Forelimb muscle (tissue), 1 donor: ENCODE data around the gene ACP6. TPM values are rescaled to one million over a fixed set of nuclear protein-coding genes. Genes with fewer than 3 reads are reported as not detected.

Source experiments
- DNase-seq: peaks from one replicate; pipeline ENCODE4 v3.0.0-alpha.2; 2013; ENCODE audit warnings: low read depth
- polyA plus RNA-seq: library from polyadenylated mRNA; unstranded; fragments of 120-200 nt; gene quantifications from one replicate; pipeline ENCODE4 v1.2.1, GENCODE V29; 2013; ENCODE audit not compliant: insufficient read length

The ACP6 gene
- polyA plus RNA-seq, 1 donor = 8.7 TPM

DNA sequence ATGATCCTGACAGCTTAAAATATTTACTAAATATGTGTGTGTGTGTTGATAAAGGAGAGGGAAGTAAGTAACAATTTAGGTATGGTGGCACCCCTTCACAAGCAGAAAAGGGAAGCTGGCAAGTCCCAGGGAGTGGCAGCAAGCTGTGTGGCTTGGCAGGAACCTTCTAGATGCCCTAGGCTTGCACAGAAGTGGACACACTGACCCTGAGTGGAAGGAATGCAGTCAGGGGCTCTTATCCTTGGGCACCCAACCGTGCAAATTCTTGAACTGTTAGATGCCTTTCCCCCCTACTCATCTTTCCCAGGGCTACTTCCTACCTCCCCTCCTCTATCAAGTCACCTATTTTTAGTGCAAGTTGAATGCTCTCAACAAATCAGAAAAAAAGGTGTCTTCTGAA, 18.9 kb downstream of the ACP6 start:
- DNase-seq = no peak

DNA sequence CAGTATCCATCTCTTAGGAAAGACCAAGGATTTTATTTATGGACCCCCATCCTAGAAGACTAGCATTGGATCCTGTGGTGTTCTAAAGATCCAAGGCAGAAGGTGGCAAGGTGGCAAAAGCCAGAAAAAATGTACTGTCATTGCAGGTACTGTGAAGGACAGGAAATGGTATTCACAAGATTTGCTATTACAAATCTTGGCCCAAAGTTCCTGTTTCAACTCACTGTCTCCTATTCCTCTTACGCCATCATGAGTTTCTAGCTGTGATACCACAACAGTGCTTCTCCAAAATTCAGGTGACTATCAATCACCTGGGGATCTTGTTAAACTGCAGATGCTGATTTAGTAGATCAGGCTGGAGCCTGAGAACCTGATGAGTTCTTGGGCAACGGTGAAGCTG, 21.4 kb downstream of the ACP6 start:
- DNase-seq = no peak

DNA sequence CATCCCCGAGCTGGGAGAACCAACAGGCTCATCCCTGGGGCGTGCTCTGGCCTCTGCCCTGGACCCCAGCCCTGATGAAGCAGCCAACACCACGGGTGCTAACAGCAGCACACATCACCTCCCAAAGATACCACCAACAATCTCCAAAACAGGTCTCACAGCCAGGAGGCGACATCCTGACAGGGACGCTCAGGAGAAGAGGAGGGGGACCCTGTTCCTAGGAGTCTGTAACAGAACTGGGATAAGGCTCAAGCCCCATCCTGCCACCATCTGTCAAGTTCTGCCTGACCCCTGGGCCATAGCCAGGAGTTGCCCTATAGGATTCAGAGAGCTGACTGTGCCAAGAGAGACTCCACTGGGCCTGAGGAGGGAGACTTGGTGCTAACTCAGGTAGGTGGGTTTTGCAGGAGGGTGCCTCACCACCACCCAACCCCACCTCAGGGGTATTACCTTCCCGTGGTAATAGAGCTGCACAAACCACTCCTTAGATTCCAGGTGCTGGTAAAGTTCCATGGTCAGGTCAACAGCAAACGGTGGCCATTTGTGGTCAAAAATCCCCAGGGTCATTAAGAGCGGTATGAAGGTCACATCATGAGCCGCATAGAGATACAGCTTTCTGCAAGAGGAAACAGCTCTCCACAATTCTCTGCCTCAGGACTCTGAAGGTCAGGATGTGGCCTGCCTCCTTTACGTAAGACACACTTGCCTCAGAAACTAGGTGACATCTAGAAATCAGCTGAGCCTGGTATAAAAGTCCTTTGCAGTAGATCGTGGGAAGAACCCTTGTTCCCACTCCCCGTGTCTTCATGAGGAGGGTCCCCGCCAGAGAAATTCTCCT, 22.3 kb downstream of the ACP6 start:
- DNase-seq = no peak

DNA sequence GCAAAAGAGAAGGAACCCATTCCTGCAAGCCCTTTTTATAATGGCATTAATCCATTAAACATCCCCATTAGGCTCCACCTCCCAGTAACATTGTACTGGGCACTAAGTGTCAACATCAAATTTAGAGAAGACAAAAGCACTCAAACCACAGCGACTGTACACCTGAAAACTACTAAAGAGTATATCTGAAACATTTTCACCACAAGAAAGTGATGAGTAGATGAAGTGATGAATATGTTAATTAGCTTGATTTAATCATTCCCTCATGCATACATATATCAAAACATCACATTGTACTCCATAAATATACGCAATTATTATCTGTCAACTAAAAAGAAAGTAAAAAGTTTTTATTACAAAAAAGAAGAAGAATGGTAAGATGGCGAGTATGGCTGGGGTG, 26.4 kb downstream of the ACP6 start:
- DNase-seq = no peak

DNA sequence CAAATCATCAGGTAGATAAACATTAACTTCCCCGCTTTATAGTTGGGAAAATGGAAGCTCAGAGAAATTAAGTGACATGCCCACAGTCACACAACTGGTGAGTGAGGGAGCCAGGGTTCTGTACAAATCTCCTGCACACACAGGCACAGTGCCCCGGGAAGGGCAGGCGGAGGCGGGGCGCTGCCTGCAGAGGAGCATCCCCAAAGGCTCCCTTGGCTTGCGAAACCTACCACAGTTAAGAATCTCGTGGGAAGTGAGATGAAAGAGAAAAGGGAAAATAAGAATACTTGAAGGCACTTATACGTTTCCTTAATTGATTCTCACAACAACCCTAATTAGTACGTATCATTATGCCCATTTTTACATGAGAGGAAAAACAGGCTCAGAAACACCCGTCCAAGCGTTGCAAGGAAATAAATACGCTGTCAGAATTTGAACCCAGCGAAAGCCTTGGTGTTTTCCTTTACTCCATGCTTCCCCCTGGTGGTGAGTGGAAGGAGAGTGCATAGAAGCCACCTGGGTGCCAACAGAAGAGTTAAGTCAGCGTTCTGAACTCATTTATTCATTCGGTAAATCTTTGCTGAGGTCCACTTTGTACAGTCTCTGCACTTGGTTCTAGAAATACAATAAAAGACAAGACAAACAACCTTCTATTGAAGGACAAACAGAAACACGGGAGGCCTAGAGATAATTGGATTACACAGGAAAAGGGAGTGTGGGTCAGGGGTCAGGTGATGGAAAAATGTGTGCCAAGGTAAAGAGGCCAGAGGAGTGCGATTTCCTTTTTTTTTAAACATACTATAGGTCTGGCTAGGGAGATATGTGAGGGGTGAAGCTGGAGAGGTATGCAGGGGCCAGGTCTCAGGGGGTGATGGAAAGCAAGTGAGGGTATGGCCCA, 28.4 kb downstream of the ACP6 start:
- no peak for DNase-seq

DNA sequence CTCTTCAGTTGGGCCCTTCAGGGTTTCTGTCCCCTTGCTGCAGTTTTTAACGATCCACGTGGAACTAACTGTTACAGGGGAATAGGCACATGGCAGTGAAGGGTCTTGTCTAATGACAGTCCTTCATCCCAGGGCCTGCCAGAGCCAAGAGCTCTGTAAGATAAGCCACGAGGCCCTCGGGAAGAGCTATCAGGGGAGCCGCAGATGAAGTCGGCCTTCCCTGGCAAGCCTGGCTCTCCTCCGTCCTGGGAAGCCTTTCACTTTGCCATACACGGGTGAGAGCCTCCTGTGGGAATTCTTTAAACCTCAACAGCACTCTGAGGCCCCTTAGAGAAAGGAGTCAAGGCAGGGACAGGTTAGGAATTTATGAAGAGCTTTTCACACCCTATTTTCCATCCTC, 29.0 kb downstream of the ACP6 start:
- DNase-seq = no peak

DNA sequence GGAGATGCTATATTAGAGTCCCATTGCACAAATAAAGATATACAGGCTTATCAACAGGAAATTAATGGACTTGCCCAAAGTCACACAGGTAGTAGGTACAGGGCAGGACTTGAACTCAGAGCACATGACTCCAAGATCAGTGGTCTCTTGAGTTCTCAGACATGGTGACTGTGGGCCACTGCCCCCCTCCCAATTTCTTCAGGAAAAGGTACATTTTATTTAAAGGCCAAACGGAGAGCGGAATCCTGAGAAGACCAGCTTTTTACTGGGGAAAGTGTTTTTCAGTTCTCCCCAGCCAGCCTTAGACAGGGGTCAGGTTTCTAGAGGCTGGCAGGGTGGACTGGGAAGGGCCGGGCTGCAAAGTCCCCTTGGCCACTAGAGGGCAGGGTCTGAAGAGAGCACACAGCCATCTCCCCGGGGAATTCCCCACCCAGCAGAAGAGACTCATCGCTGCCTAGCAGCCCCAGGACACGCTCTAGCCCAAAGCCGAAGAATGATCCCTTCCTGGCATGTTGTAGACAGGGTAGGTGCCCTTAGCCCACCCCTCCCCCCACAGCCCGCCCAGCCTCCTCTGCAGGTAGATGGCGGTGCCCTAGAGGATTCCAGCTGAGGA, 29.7 kb downstream of the ACP6 start:
- DNase-seq = no peak

DNA sequence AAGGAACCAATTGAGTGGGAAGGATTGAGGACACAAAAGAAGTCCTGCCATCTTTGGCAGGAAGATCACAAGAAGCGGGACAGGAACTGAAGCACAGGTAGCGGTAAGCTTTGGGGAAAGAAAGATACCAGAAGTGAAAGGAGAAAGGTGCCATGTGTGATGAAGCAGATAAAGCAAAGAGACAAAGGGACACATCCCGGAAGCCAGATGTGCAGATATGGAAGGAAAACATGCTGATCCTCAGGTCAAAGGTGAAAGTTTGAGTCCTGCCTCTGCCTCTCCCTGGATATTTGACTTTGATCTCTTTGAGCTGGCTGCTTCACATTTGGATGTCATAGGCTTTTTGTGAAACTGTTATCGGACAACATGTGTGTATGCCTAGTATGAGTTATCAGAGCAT, 34.0 kb downstream of the ACP6 start:
- DNase-seq = no peak

DNA sequence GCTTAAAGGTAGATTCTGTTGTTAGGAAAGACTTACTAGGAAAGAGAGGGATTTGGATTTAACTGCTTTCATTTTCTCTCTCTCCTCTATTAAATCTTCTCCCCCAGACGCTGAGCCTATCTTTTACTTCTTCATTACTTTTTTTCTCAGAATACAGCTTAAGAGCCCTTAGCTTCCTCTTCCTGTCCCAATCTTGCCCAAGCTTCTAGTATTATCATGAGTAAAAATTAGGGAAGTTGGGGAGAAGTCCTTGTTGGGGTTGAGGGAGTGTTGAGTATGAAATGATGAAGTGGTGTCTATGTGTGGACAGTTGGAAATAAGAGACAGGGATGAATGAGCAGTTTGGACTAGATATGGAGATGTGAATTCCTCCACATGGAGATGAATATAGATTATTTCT, 35.0 kb downstream of the ACP6 start:
- no peak for DNase-seq

DNA sequence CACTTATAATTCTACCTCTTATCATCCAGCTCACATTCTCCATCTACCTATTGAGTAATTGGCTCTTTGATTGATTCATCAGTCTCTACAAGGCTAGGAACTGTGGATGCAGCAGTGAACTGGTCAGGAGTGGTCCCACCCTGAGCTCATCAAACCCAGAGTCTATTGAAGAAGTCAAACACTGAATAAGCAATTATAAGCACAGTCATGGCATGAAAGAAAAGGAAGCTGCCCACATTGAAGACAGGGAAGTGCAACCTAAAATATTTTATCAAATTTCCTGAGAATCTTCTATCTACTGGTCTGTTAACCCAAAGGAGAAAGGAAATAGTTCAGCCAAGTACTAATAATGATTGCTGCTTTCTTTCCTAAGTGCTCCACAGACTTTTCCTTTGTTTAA, 35.7 kb downstream of the ACP6 start:
- no peak for DNase-seq

DNA sequence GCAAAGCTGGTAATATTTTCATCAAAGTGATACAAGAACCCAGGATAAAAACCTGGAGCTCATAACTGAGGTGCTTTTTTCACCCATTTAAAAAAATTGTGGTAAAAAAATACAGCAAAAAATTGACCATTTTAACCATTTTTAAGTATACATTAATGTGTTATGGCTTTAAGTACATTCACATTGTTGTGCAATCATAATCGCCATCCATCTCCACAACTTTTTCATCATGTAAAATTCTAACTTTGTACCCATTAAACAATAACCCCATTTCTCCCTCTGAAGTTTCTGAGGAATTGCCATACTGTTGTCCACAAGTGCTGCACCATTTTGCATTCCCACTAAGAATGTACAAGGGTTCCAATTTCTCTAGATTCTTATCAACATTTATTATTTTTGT, 36.6 kb downstream of the ACP6 start:
- no peak for DNase-seq

DNA sequence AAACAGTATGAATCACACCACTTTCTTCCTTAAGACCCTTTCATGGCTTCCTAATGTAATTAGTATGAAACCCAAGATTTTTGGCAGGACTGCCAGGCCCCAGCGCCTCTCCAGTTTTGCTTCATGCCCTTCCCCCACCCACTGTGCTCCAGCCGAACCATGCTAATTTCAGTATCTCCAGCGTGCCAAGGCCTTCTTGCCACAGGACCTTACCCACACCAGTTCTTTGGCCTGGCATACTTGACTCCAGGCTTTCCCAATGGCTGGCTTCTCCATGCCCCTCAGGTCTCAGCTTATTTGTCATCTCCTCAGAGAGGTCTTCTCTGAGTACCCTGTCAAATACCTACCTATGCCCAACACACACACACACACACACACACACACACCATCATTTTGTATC, 38.5 kb downstream of the ACP6 start:
- DNase-seq = no peak

DNA sequence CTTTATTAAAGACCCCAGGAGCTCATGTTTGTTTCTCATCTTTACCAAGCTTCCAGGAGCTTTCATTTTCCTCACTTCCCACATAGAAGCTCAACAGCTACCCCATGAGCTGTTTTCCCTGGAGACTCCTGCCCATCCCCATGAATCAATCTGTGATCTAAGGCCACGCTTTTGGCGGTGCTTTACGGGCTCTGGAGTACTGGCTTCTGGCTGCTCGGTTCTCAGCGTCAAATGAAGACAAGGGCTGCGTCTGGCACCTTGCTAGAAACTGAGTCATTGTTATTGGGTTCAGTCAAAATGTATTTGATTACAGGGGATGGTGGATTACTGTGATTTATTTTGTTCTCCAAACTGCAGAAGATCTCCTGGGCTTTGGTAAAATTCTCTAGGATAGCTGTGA, 39.9 kb downstream of the ACP6 start:
- no peak for DNase-seq

DNA sequence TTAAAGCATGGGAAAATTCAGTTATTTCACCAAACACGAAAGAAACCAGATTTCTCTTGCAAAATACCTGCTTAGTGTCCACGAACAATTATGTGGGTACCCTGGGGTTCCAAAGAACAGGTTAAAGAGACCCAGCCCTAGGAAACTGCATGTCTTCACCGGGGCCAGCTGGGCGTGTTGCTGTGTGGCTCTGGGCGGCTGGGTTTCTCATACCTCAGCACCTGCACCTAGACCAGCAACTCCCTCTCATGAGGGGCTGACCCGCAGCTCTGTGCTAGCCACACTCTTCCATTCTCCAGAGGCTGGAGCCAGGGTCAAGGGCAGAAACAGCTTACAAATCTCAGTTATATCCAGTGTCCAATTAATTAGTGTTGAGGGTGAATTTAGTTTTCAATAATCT, 40.3 kb downstream of the ACP6 start:
- DNase-seq = no peak

DNA sequence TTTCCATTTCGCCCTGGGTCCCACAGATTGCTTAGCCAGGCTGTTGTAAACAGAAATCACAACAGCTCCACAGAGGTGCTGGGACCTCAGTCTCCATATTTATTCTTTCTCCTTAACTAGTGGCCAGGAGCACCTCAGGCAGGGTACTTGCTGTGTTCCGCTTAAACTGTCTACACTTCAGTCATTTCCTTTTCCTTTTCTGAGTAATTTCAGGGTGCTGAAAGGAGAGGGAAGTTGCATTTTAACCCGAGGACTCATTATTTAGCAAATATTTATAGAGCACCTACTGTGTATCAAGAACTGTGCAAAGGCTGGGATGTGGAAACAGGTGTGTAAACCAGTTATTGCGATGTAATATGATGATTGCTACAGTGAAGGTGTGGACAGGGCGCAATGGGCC, 41.9 kb downstream of the ACP6 start:
- DNase-seq = no peak

DNA sequence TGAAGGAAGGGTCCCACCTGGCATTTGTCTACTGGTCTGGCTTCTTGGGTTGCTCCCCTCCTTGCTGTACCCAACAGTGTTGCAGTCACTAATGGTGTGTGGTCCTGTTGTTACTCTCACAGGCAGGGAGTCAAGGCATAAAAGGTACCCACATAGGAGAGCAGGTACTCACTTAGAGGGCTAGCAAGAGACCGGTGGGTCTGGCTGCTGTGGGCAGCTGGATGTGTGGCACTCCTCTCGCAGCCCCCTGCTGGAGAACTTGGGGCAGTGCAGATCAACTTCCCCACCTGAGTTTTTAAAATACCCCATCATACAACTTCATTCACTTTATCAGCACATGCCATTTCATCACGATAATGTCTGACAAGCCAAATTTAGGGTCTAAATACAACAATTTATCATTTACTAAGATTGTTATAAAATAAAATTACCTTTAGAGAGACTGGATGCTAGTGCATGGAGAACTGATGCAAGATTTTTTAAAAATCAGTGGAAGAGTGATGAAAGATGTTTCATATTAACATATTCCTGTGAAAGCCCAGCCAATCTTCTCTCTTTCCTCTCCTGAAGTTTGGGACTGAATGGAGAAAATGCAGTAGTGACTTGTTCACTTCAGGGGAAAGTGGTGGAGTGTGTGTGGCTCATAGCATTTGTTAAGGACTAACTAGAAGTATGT, 42.8 kb downstream of the ACP6 start:
- DNase-seq = no peak

DNA sequence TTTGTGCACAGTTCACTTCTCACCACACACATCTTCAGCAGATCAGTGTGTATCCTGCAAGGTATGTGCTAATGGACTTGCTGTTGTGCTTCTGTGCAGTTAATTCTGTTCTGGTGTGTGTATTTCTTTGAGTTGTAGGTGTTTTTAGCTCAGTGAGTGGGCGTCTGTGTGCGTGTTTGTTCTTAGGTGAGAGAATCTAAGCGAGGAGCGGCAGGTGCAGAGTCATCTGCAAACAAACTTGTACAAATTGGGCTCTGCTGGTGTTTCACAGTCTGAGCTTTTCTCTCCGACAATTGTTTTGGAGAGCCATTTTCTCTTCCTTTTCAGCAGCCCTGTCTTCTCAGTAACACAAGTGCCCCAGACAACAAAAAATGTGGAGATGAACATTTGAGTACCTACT, 43.6 kb downstream of the ACP6 start:
- DNase-seq = no peak

DNA sequence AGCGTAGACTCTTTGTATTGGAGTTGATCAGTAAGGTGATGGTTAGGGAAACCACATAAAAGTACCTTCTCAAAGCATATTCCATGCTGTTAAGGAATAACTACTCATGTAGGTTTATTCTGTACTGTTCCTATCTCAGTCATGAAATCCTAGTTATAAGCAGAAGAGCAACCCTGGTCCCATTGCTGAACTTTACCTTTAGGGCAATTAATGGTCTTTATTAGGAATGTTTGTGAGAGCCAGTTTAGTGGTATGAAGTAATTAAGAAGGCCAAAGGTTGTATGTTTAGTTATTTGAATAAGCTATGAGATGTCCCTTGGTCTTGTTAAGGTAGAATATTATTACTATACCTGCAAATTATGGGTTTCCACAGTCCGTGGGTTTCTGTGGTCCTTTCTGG, 44.0 kb downstream of the ACP6 start:
- no peak for DNase-seq

DNA sequence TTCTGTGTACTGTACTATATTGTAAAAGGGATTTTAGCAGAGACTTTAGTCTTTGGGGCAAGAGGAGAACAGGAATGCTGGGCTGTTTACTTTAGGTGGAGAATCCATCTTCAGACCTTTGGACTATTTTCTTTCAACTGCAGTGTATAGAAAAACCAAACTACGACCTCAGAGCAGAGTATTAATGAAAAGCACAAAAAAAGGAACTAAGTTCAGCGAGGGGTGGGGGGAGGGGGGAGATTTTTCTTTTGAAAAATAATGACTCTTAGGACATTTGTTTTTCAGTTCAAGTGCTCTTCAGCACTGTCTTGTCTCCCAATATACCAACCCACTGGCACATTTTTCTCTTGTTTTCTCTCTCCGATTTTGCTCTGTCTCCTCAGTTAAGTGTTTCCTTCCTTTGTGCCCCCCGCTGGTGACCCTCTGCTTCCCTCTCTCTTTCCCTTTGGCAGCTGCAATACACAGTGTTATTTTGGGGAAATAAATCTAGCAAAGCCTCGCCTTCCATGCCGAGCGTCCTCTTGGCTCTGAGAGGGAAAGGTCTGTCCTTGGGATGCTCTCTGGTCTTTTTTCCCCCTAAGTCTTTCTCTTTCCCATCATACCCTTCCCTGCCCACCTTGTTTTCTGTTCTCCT, 44.8 kb downstream of the ACP6 start:
- DNase-seq = no peak

DNA sequence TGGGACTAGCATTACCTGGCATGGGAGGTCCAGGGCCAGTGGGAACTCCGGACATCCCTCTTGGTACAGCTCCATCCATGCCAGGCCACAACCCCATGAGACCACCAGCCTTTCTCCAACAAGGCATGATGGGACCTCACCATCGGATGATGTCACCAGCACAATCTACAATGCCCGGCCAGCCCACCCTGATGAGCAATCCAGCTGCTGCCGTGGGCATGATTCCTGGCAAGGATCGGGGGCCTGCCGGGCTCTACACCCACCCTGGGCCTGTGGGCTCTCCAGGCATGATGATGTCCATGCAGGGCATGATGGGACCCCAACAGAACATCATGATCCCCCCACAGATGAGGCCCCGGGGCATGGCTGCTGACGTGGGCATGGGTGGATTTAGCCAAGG, 45.8 kb downstream of the ACP6 start:
- DNase-seq = no peak

DNA sequence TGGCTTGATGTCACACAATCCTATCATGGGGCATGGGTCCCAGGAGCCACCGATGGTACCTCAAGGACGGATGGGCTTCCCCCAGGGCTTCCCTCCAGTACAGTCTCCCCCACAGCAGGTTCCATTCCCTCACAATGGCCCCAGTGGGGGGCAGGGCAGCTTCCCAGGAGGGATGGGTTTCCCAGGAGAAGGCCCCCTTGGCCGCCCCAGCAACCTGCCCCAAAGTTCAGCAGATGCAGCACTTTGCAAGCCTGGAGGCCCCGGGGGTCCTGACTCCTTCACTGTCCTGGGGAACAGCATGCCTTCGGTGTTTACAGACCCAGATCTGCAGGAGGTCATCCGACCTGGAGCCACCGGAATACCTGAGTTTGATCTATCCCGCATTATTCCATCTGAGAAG, 46.3 kb downstream of the ACP6 start:
- DNase-seq = no peak

DNA sequence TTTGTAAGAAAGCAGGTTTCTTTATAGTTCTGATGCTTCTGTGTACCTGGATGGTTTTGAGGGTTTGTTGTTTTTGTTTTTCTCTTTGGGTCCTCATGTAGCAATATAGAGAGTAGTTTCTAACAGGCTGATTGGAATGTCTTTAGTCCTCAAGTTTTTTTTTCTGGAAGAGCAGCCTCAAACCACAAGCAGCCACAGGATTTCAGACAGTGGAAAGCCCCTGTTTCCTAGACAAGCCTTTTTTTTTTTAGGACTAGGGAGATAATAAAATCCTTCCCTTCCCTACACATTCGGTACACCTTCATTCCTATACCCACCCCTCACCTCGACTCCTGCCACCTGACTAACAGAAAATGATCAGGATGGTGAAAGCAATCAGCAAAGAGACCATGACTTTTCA, 47.6 kb downstream of the ACP6 start:
- DNase-seq = no peak
